GM23338 (cell line): ENCODE data around the gene MRAP. TPM values are rescaled to one million over a fixed set of nuclear protein-coding genes. Genes with fewer than 3 reads are reported as not detected.

Source experiments
- CREB1 ChIP-seq: fragments of 250-450 bp; sonication (Bioruptor Pico); IDR thresholded peaks from 2 replicates; pipeline ENCODE4 v1.5.0; 2020; ENCODE audit warnings: low read depth, mild to moderate bottlenecking, moderate library complexity
- EZH2 ChIP-seq: fragments of 200-600 bp; sonication (generic); IDR thresholded peaks from one replicate; pipeline ENCODE4 v1.8.0; 2017; ENCODE audit warnings: antibody characterized with exemption, mild to moderate bottlenecking, low read depth; ENCODE audit not compliant: unreplicated experiment
- EZH2phosphoT487 ChIP-seq: fragments of 200-600 bp; sonication (generic); IDR thresholded peaks from one replicate; pipeline ENCODE4 v1.8.1; 2018; ENCODE audit warnings: antibody characterized with exemption; ENCODE audit not compliant: unreplicated experiment
- JUNB ChIP-seq: IDR thresholded peaks from one replicate; pipeline ENCODE4 v1.6.1; 2016; ENCODE audit warnings: antibody characterized with exemption; ENCODE audit not compliant: unreplicated experiment
- ZNF114 ChIP-seq: fragments of 250-450 bp; sonication (Bioruptor Pico); IDR thresholded peaks from 2 replicates; pipeline ENCODE4 v1.5.0; 2020; ENCODE audit warnings: mild to moderate bottlenecking, moderate library complexity
- ZNF331 ChIP-seq: fragments of 250-450 bp; sonication (Bioruptor Pico); IDR thresholded peaks from 2 replicates; pipeline ENCODE4 v1.5.0; 2020; ENCODE audit warnings: low read depth, mild to moderate bottlenecking, moderate library complexity
- polyA plus RNA-seq: library from polyadenylated mRNA; unstranded; fragments of >200 nt; fragmentation: Nextera tagmentation; extraction: Ambion mirVana; gene quantifications from 2 replicates; pipeline ENCODE4 v1.2.1, GENCODE V29; 2016
- total RNA-seq: library from RNA; depleted of rRNA; stranded (reverse); fragments of >200 nt; shearing (Covaris generic); gene quantifications from 2 replicates; pipeline ENCODE4 v1.2.3, GENCODE V29; 2014
- TF ChIP-seq, protein P1 (sequence below): fragments of 250-450 bp; sonication (Bioruptor Pico); IDR thresholded peaks from 2 replicates; pipeline ENCODE4 v1.5.0; 2020; ENCODE audit warnings: mild to moderate bottlenecking, moderate library complexity
- TF ChIP-seq, protein P2 (sequence below): IDR thresholded peaks from one replicate; pipeline ENCODE4 v1.6.1; 2018; ENCODE audit warnings: antibody characterized with exemption; ENCODE audit not compliant: unreplicated experiment

MRAP gene
- total and polyA plus RNA-seq, 2 experiments from 2014 or later, result 0.78 TPM; not detected in 1

DNA sequence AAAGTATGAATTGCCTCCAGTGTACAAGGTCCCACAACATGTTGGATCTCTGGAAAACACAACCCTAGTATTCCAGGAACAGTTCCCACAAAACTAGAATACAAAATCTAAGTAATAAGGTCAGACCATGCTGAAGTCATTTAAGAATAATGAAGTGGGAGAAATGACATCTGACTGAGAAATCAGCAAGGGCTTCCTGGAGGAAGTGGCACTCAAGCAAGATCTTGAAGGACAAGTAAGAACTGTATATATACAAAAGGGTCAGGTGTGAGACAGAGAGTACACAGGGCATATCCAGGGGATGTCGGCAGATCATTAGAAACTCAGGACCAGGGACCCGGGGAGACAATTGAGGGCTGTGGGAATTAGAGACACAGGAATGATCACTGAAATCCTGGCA lies 38.5 kb upstream of the MRAP start (continued):
- TF ChIP-seq, protein P1, sequence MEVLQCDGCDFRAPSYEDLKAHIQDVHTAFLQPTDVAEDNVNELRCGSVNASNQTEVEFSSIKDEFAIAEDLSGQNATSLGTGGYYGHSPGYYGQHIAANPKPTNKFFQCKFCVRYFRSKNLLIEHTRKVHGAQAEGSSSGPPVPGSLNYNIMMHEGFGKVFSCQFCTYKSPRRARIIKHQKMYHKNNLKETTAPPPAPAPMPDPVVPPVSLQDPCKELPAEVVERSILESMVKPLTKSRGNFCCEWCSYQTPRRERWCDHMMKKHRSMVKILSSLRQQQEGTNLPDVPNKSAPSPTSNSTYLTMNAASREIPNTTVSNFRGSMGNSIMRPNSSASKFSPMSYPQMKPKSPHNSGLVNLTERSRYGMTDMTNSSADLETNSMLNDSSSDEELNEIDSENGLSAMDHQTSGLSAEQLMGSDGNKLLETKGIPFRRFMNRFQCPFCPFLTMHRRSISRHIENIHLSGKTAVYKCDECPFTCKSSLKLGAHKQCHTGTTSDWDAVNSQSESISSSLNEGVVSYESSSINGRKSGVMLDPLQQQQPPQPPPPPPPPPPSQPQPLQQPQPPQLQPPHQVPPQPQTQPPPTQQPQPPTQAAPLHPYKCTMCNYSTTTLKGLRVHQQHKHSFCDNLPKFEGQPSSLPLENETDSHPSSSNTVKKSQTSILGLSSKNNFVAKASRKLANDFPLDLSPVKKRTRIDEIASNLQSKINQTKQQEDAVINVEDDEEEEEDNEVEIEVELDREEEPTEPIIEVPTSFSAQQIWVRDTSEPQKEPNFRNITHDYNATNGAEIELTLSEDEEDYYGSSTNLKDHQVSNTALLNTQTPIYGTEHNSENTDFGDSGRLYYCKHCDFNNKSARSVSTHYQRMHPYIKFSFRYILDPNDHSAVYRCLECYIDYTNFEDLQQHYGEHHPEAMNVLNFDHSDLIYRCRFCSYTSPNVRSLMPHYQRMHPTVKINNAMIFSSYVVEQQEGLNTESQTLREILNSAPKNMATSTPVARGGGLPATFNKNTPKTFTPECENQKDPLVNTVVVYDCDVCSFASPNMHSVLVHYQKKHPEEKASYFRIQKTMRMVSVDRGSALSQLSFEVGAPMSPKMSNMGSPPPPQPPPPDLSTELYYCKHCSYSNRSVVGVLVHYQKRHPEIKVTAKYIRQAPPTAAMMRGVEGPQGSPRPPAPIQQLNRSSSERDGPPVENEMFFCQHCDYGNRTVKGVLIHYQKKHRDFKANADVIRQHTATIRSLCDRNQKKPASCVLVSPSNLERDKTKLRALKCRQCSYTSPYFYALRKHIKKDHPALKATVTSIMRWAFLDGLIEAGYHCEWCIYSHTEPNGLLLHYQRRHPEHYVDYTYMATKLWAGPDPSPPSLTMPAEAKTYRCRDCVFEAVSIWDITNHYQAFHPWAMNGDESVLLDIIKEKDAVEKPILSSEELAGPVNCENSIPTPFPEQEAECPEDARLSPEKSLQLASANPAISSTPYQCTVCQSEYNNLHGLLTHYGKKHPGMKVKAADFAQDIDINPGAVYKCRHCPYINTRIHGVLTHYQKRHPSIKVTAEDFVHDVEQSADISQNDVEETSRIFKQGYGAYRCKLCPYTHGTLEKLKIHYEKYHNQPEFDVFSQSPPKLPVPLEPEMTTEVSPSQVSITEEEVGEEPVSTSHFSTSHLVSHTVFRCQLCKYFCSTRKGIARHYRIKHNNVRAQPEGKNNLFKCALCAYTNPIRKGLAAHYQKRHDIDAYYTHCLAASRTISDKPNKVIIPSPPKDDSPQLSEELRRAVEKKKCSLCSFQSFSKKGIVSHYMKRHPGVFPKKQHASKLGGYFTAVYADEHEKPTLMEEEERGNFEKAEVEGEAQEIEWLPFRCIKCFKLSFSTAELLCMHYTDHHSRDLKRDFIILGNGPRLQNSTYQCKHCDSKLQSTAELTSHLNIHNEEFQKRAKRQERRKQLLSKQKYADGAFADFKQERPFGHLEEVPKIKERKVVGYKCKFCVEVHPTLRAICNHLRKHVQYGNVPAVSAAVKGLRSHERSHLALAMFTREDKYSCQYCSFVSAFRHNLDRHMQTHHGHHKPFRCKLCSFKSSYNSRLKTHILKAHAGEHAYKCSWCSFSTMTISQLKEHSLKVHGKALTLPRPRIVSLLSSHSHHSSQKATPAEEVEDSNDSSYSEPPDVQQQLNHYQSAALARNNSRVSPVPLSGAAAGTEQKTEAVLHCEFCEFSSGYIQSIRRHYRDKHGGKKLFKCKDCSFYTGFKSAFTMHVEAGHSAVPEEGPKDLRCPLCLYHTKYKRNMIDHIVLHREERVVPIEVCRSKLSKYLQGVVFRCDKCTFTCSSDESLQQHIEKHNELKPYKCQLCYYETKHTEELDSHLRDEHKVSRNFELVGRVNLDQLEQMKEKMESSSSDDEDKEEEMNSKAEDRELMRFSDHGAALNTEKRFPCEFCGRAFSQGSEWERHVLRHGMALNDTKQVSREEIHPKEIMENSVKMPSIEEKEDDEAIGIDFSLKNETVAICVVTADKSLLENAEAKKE (CRISPR knock-in tag), result no peak
- TF ChIP-seq ZNF331 (CRISPR knock-in tag) (no peak), EZH2 (no peak), JUNB (no peak), EZH2phosphoT487 (no peak), CREB1 (CRISPR knock-in tag) (no peak), ZNF114 (no peak)
- TF ChIP-seq, protein P2, sequence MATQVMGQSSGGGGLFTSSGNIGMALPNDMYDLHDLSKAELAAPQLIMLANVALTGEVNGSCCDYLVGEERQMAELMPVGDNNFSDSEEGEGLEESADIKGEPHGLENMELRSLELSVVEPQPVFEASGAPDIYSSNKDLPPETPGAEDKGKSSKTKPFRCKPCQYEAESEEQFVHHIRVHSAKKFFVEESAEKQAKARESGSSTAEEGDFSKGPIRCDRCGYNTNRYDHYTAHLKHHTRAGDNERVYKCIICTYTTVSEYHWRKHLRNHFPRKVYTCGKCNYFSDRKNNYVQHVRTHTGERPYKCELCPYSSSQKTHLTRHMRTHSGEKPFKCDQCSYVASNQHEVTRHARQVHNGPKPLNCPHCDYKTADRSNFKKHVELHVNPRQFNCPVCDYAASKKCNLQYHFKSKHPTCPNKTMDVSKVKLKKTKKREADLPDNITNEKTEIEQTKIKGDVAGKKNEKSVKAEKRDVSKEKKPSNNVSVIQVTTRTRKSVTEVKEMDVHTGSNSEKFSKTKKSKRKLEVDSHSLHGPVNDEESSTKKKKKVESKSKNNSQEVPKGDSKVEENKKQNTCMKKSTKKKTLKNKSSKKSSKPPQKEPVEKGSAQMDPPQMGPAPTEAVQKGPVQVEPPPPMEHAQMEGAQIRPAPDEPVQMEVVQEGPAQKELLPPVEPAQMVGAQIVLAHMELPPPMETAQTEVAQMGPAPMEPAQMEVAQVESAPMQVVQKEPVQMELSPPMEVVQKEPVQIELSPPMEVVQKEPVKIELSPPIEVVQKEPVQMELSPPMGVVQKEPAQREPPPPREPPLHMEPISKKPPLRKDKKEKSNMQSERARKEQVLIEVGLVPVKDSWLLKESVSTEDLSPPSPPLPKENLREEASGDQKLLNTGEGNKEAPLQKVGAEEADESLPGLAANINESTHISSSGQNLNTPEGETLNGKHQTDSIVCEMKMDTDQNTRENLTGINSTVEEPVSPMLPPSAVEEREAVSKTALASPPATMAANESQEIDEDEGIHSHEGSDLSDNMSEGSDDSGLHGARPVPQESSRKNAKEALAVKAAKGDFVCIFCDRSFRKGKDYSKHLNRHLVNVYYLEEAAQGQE, result no peak
